ENCODE results near the gene SRPK2. TPM values are rescaled to one million over a fixed set of nuclear protein-coding genes. Genes with fewer than 3 reads are reported as not detected.
A peak's percentile ranks its signal among the peaks of the same experiment; 100 is the strongest.

Gene SRPK2
- total RNA-seq, 1 donor from 2014 or later: 54.8 TPM

DNA sequence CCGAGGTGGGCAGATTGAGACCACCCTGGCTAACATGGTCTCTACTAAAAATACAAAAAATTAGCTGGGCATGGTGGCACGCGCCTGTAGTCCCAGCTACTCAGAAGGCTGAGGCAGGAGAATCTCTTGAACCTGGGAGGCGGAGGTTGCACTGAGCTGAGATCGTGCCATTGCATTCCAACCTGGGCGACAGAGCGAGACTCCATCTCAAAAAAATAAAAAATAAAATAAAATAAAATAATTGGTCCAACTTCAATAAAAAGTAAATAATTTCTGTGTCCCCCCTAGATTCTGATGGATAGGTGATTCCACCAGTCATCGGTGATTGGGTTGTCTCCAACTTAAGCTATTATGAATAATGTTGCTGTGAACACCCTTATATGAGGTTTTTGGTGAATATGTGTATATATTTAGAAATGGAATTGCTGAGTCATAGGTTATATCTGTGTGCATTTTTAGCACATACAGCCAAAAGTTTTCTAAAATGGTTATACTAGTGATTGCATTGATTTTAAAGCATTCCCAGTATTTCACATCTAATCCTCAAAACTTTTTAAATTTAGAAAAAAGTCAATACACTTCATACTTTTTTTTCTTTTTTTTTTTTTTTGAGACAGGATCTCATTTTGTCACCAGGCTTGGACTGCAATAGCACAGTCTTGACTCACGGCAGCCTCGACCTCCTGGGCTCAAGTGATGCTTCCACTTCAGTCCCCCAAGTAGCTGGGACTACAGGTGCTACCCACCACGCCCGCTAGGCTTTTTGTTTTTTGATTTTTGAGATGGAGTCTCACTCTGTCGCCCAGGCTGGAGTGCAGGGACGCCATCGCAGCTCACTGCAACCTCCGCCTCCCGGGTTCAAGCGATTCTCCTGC lies 13.7 kb upstream of the SRPK2 start:
- no peak overlapping the region for H3K27ac Mint-ChIP-seq (ENCODE audit: unreplicated experiment)

DNA sequence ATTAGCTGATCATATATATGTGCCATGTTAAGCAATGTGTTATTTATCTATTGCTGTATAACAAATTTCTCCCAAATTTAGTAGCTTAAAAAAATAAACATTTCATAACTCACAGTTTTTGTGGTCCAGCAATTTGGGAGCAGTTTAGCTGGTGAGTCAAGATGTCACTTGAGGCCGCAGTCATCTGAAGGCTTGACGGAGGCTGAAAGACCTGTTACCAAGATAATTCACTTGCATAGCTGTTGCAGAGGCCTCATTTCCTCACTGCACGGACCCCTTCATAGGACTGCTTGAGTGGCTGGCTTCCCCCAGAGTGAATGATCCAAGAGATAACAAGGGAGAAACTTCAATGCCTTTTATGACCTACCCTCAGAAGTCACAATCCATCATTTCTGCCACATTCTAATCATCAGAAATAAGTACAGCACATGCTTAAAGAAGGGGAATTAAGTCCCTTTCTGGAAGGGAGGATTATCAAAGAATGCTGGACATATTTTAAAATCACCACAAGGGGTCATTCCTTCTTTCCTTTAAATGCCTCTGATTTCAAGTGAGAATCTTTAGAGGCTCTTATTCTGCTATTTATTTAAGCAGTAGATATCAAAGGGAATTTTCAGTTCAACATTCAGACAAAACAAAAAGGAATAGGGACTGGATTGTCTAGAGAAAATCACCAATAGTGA lies 10.5 kb upstream of the SRPK2 start:
- FAIRE-seq (no peak), DNase-seq (ENCODE audit: low read depth) (peak; percentile 13)
- peaks cover 2% of the 10 kb centered on the region for H3K4me1 Mint-ChIP-seq (ENCODE audit: low read depth, unreplicated experiment)
- Histone ChIP-seq H4K20me1 (ENCODE audit: insufficient read depth, low read length) (no peaks in the 10 kb centered on the region), H3K27me3 (ENCODE audit: insufficient read depth, low read length) (no peaks in the 10 kb centered on the region), H3K9me3 (ENCODE audit: insufficient read depth, low read depth, low read length) (no peaks in the 10 kb centered on the region), H2AFZ (ENCODE audit: low read depth, low read length) (no peak overlapping the region), H3K36me3 (ENCODE audit: insufficient read depth, low read length) (no peaks in the 10 kb centered on the region), H3K27ac (ENCODE audit: low read depth, low read length) (no peak overlapping the region), H3K79me2 (ENCODE audit: insufficient read depth, low read length) (no peaks in the 10 kb centered on the region), H3K9ac (ENCODE audit: low read length) (no peak overlapping the region), H3K4me1 (ENCODE audit: insufficient read depth, low read length) (peaks cover 3% of the 10 kb centered on the region), H3K4me2 (ENCODE audit: low read length) (no peak overlapping the region), H3K4me3 (ENCODE audit: insufficient read depth, low read depth, low read length) (no peak overlapping the region)
- no peak overlapping the region for H3K27ac Mint-ChIP-seq (ENCODE audit: unreplicated experiment)
- no peaks in the 10 kb centered on the region for H3K36me3 Mint-ChIP-seq (ENCODE audit: low read depth, unreplicated experiment)
- H3K9me3 Mint-ChIP-seq (ENCODE audit: unreplicated experiment): no peaks in the 10 kb centered on the region
- no peak overlapping the region for H3K4me3 Mint-ChIP-seq (ENCODE audit: unreplicated experiment)
- no peaks in the 10 kb centered on the region for H3K27me3 Mint-ChIP-seq (ENCODE audit: low read depth, unreplicated experiment)
- TF ChIP-seq, protein P1, sequence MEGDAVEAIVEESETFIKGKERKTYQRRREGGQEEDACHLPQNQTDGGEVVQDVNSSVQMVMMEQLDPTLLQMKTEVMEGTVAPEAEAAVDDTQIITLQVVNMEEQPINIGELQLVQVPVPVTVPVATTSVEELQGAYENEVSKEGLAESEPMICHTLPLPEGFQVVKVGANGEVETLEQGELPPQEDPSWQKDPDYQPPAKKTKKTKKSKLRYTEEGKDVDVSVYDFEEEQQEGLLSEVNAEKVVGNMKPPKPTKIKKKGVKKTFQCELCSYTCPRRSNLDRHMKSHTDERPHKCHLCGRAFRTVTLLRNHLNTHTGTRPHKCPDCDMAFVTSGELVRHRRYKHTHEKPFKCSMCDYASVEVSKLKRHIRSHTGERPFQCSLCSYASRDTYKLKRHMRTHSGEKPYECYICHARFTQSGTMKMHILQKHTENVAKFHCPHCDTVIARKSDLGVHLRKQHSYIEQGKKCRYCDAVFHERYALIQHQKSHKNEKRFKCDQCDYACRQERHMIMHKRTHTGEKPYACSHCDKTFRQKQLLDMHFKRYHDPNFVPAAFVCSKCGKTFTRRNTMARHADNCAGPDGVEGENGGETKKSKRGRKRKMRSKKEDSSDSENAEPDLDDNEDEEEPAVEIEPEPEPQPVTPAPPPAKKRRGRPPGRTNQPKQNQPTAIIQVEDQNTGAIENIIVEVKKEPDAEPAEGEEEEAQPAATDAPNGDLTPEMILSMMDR (IDR thresholded peaks at IDR 0.05; ENCODE audit: insufficient read depth, low read depth, low read length): peak; percentile 32
- TF ChIP-seq EZH2 (IDR thresholded peaks at IDR 0.05; ENCODE audit: insufficient read depth, low read length): no peak

More for the DNA sequence above, 13.7 kb upstream of the SRPK2 start:
- no peak for TF ChIP-seq EZH2 (IDR thresholded peaks at IDR 0.05; ENCODE audit: insufficient read depth, low read length)
- TF ChIP-seq, protein P1 (IDR thresholded peaks at IDR 0.05; ENCODE audit: insufficient read depth, low read depth, low read length): no peak
- FAIRE-seq (no peak), DNase-seq (ENCODE audit: low read depth) (peak; percentile 32)
- no peaks in the 10 kb centered on the region for H3K36me3 Mint-ChIP-seq (ENCODE audit: low read depth, unreplicated experiment)
- no peak overlapping the region for H3K4me3 Mint-ChIP-seq (ENCODE audit: unreplicated experiment)
- Histone ChIP-seq H3K4me2 (ENCODE audit: low read length) (no peak overlapping the region), H3K36me3 (ENCODE audit: insufficient read depth, low read length) (no peaks in the 10 kb centered on the region), H3K9ac (ENCODE audit: low read length) (no peak overlapping the region), H3K79me2 (ENCODE audit: insufficient read depth, low read length) (no peaks in the 10 kb centered on the region), H2AFZ (ENCODE audit: low read depth, low read length) (no peak overlapping the region), H3K4me3 (ENCODE audit: insufficient read depth, low read depth, low read length) (no peak overlapping the region), H3K27me3 (ENCODE audit: insufficient read depth, low read length) (no peaks in the 10 kb centered on the region), H3K4me1 (ENCODE audit: insufficient read depth, low read length) (peaks cover 3% of the 10 kb centered on the region), H3K27ac (ENCODE audit: low read depth, low read length) (no peak overlapping the region), H4K20me1 (ENCODE audit: insufficient read depth, low read length) (no peaks in the 10 kb centered on the region), H3K9me3 (ENCODE audit: insufficient read depth, low read depth, low read length) (no peaks in the 10 kb centered on the region)
- H3K27me3 Mint-ChIP-seq (ENCODE audit: low read depth, unreplicated experiment): no peaks in the 10 kb centered on the region
- H3K4me1 Mint-ChIP-seq (ENCODE audit: low read depth, unreplicated experiment): peaks cover 2% of the 10 kb centered on the region
- no peaks in the 10 kb centered on the region for H3K9me3 Mint-ChIP-seq (ENCODE audit: unreplicated experiment)

All from astrocyte (in vitro differentiated cells and primary cell).